Rectal smooth muscle tissue (tissue), 1 donor: ENCODE measurements around the gene STXBP2.

Experiments
- H3K27ac ChIP-seq: one replicate; pipeline ENCODE4 v1.7.0; 2013; ENCODE audit warnings: low read depth, low read length, inconsistent platforms
- H3K27me3 ChIP-seq: one replicate; pipeline ENCODE4 v1.7.0; 2013; ENCODE audit warnings: low read length; ENCODE audit not compliant: control insufficient read depth, insufficient read depth
- H3K36me3 ChIP-seq: one replicate; pipeline ENCODE4 v1.7.0; 2013; ENCODE audit warnings: low read length; ENCODE audit not compliant: control insufficient read depth, insufficient read depth
- H3K4me1 ChIP-seq: one replicate; pipeline ENCODE4 v1.7.0; 2013; ENCODE audit warnings: low read length; ENCODE audit not compliant: control insufficient read depth, insufficient read depth
- H3K4me3 ChIP-seq: one replicate; pipeline ENCODE4 v1.7.0; 2013; ENCODE audit warnings: low read length
- H3K9ac ChIP-seq: one replicate; pipeline ENCODE4 v1.7.0; 2013; ENCODE audit warnings: low read length

The STXBP2 gene

DNA sequence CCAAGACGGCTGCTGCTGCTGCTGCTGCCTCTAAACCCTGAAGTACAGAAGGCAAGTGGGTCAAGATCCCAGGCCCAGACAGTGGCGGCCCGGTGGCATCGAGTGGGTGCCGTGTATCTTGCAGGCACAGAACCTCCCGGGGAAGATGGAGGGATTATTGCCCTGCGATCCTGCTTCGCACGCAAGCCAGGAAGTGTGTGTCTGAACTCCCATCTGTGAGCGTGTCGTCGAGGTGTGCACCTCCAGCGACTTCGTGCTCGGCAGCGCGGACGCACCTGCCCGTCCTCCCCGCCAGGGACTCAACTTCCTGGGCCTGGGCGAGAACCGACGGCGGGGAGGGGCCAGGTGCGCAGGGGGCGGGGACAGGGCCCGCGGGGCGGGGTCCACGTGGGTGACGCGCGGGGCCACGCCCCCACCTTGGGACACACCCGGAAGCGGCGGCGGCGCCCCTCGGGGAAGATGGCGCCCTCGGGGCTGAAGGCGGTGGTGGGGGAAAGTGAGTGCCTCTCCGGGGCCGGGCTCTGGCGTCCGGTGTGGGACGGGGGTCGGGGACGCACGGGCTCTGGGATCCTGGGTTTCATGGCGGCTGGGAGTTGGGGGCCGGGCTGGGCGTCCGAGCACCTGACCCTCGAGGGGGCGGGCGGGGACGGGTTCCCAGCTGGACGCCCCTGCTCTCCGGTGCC is at the start of gene STXBP2:
Gene STXBP2 (plus strand): TSS at position 420 of the 683 bp plus-strand sequence. CDS start 40 bp downstream, at position 460.
- Histone ChIP-seq H3K4me3 (peak within 1 kb of the TSS; percentile 71), H3K27me3 (peaks cover 4% of the 10 kb centered on the region), H3K36me3 (peaks cover 7% of the 10 kb centered on the region), H3K9ac (peak within 1 kb of the TSS; percentile 45), H3K27ac (no peak within 1 kb of the TSS), H3K4me1 (no peaks in the 10 kb centered on the region)

GRCh38 chr19:7589822-7590221 is 47.1 kb upstream of the STXBP2 start:
- peaks cover 2% of the 10 kb centered on the region for H3K27me3 ChIP-seq
- no peak overlapping the region for H3K9ac ChIP-seq
- no peak overlapping the region for H3K4me3 ChIP-seq
- no peaks in the 10 kb centered on the region for H3K36me3 ChIP-seq
- H3K27ac ChIP-seq, result no peak overlapping the region
- no peaks in the 10 kb centered on the region for H3K4me1 ChIP-seq

DNA sequence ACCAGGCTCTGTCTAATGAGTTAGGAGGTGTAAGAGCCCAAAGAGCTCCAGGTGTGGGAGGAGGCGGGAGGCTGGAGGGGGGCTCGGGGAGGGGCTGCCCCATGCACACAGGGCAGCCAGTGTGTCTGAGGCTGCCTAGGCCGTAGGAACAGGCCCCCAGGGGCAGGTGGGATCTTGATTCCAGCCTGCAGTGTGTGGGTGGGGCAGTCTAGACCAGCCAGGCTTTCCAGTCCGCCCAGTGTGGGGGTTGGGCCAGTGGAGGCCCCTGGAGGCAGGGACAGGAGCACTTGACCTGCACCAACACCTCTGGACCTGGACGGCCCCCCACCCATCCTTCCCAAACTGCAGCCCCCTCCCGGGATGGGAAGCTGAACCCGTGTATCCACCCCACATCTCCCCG is 46.7 kb upstream of the STXBP2 start:
- no peak overlapping the region for H3K9ac ChIP-seq
- no peaks in the 10 kb centered on the region for H3K4me1 ChIP-seq
- H3K27ac ChIP-seq, result no peak overlapping the region
- no peaks in the 10 kb centered on the region for H3K36me3 ChIP-seq
- peaks cover 3% of the 10 kb centered on the region for H3K27me3 ChIP-seq
- no peak overlapping the region for H3K4me3 ChIP-seq

DNA sequence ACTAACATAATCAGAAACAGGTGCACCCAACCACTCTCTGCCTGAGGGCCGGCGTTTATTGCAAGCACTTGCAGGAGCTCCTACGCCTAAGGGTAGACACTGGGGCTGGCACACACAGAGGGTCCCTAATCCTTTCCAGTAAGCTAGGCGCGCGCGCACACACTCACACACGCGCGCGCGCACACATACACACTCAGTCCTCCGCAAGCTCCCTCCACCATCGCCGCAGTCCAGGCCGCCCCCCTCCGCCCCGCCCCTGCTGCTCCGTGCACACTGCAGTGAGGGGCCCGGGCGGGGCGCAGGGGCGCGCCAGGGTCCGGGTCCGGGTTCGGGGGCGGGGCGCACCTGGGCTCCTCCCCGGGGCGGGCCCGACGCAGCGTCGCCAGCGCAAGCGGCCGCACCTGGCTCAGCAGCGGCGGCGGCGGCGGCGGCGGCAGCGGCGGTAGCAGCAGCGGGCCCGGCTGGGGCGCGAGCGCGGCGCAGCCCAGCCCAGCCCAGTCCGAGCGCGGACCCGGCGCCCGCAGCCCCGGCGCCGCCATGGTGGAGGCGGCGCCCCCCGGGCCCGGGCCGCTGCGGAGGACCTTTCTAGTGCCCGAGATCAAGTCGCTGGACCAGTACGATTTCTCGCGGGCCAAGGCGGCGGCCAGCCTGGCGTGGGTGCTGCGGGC is 41.3 kb upstream of the STXBP2 start, which contains the start of gene CAMSAP3:
Gene CAMSAP3 (plus strand): TSS at position 398 of the 668 bp plus-strand sequence. CDS start 140 bp downstream, at position 538.
- Histone ChIP-seq H3K27me3 (peaks cover 15% of the 10 kb centered on the region), H3K9ac (no peak within 1 kb of the TSS), H3K36me3 (no peaks in the 10 kb centered on the region), H3K4me3 (peak within 1 kb of the TSS; percentile 59), H3K4me1 (no peaks in the 10 kb centered on the region), H3K27ac (no peak within 1 kb of the TSS)

GRCh38 chr19:7596211-7596937 is 40.5 kb upstream of the STXBP2 start:
- no peak overlapping the region for H3K27ac ChIP-seq
- no peaks in the 10 kb centered on the region for H3K4me1 ChIP-seq
- H3K9ac ChIP-seq, result no peak overlapping the region
- H3K36me3 ChIP-seq, result no peaks in the 10 kb centered on the region
- H3K27me3 ChIP-seq, result peaks cover 15% of the 10 kb centered on the region
- peak overlapping the region; percentile 59 for H3K4me3 ChIP-seq

DNA sequence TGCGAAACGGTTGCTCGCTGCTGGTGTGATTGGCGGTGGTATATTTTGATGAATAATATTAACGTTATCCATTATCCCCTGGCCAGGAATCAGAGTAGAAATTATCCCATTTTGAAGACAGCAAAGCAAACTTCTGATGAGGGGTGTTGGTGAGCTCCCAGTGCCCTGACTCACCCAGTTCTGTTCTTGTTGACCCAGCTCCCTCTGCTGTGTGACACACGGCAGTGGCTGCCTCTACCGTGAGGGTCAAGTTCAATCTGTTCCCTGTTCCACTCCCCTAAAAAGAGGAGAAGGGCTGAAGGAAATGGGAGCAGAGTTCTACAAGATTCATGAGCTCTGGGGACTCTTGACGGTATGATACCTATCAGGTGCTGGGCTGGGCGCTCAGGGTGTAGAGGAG is 39.2 kb upstream of the STXBP2 start:
- H3K36me3 ChIP-seq, result no peaks in the 10 kb centered on the region
- no peak overlapping the region for H3K4me3 ChIP-seq
- H3K4me1 ChIP-seq, result no peaks in the 10 kb centered on the region
- no peak overlapping the region for H3K27ac ChIP-seq
- H3K27me3 ChIP-seq, result peaks cover 15% of the 10 kb centered on the region
- H3K9ac ChIP-seq, result no peak overlapping the region

- H3K4me3 ChIP-seq, result no peak overlapping the region
- no peak overlapping the region for H3K27ac ChIP-seq
- no peaks in the 10 kb centered on the region for H3K36me3 ChIP-seq
- no peak overlapping the region for H3K9ac ChIP-seq
- peaks cover 15% of the 10 kb centered on the region for H3K27me3 ChIP-seq
- H3K4me1 ChIP-seq, result no peaks in the 10 kb centered on the region
Measured at GRCh38 chr19:7598180-7598579, 38.7 kb upstream of the STXBP2 start.

DNA sequence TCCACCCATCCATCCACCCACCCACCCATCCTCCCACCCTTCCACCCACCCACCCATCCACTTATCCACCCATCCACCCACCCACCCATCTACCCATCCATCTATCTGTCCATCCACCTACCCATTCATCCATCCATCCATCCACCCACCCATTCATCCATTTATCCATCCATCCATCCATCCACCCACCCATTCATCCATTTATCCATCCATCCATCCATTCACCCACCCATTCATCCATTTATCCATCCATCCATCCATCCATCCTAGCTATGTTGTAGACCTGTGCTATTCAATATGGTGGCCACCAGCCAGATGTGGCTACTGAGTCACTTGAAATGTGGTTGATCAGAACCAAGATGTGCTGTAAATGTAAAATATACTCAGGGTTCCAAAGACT is 36.2 kb upstream of the STXBP2 start:
- Histone ChIP-seq H3K27me3 (peaks cover 10% of the 10 kb centered on the region), H3K27ac (no peak overlapping the region), H3K36me3 (no peaks in the 10 kb centered on the region), H3K4me1 (no peaks in the 10 kb centered on the region), H3K4me3 (no peak overlapping the region), H3K9ac (no peak overlapping the region)

DNA sequence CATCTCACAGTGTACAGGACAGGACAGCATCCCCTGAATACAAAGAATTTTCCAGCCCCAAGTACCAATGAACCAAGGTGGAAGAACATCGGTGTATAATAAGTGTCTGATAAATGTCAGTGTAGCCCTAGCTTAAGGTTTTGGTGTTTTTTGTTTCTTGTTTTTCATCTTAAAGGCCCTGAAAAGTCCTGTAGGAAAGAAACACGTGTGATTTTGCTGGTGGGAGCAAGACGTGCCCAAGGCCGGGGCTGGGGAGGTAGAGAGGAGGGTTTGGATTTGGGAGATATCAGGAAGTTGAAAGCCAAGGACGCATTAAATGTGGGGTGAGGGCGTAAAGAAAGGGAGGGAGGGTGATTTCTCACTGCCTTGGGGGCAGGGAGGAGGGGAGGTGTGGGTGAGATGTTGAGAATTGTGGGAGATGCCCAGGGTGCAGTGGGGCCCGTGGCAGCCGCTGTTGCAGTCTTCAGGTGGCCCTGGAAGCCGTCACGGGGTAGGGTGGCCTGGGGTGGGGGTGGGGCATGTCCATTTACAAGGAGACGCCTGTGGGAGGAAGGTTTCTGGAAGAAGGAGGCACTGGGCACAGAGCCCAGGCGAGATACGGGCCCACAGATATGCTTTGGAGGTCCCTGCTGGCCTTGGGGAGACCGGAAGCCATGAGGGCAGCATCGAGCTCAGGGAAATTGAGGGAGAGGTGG is 34.5 kb upstream of the STXBP2 start:
- H3K27ac ChIP-seq, result no peak overlapping the region
- no peaks in the 10 kb centered on the region for H3K4me1 ChIP-seq

GRCh38 chr19:7602935-7603497 is 33.9 kb upstream of the STXBP2 start:
- Histone ChIP-seq H3K27me3 (no peaks in the 10 kb centered on the region), H3K27ac (no peak overlapping the region), H3K9ac (no peak overlapping the region), H3K4me1 (no peaks in the 10 kb centered on the region), H3K4me3 (no peak overlapping the region), H3K36me3 (no peaks in the 10 kb centered on the region)

More for the DNA sequence above, 34.5 kb upstream of the STXBP2 start:
- H3K27me3 ChIP-seq, result no peaks in the 10 kb centered on the region
- no peak overlapping the region for H3K9ac ChIP-seq
- H3K4me3 ChIP-seq, result no peak overlapping the region
- H3K36me3 ChIP-seq, result no peaks in the 10 kb centered on the region

- Histone ChIP-seq H3K9ac (no peak overlapping the region), H3K4me1 (no peaks in the 10 kb centered on the region), H3K36me3 (no peaks in the 10 kb centered on the region), H3K27me3 (no peaks in the 10 kb centered on the region), H3K4me3 (no peak overlapping the region), H3K27ac (no peak overlapping the region)
Measured at GRCh38 chr19:7603919-7604318, 33.0 kb upstream of the STXBP2 start.
